ENCODE measurements around the gene TSPAN14. TPM values are rescaled to one million over a fixed set of nuclear protein-coding genes. Genes with fewer than 3 reads are reported as not detected.

The TSPAN14 gene
- polyA plus RNA-seq, 1 donor (not counting 4 experiments of a cell fraction or from before 2014, with no cell fraction given): 71.1 TPM

GRCh38 chr10:80460399-80461207 is 6.5 kb downstream of the TSPAN14 start:
- Histone ChIP-seq H3K4me1 (ENCODE audit: control insufficient read depth, extremely low read depth, insufficient read depth, low read length) (peaks cover 97% of the 10 kb centered on the region), H3K79me2 (ENCODE audit: control insufficient read depth, insufficient read depth, low read length) (peaks cover 98% of the 10 kb centered on the region), H3K9me3 (ENCODE audit: control insufficient read depth, low read depth, low read length) (no peaks in the 10 kb centered on the region), H3K4me3 (ENCODE audit: control insufficient read depth in 2 of 3, extremely low read depth in 1 of 3, insufficient read depth in 2 of 3, low read depth in 1 of 3, low read length in 3 of 3) (peak overlapping the region; percentile 34 to 59 (median 50)), H3K9ac (ENCODE audit: control insufficient read depth, extremely low read depth, insufficient read depth, low read length) (peak overlapping the region; percentile 72), H2AFZ (ENCODE audit: control insufficient read depth, low read length) (no peak overlapping the region), H3K9me1 (ENCODE audit: control insufficient read depth, extremely low read depth, insufficient read depth, low read length) (peaks cover 10% of the 10 kb centered on the region), H3K4me2 (ENCODE audit: control insufficient read depth, extremely low read depth, insufficient read depth, low read depth, low read length) (peak overlapping the region; percentile 83), H3K27me3 (ENCODE audit: control insufficient read depth, extremely low read depth, insufficient read depth, low read length) (no peaks in the 10 kb centered on the region), H3K27ac (ENCODE audit: control insufficient read depth, insufficient read depth, low read length) (peak overlapping the region; percentile 84), H4K20me1 (ENCODE audit: control insufficient read depth, extremely low read depth, insufficient read depth, low read length) (peaks cover 36% of the 10 kb centered on the region), H3K36me3 (ENCODE audit: control insufficient read depth in 2 of 2, extremely low read depth in 1 of 2, insufficient read depth in 2 of 2, low read length in 2 of 2) (peaks cover 8 to 15% of the 10 kb centered on the region in 2 experiments)
- dilution Hi-C loops (cut with MboI; ENCODE audit: extremely low pct_ligation_motif_present, low sequenced_read_pairs): no loop called here
- FAIRE-seq (peak; percentile 87), DNase-seq (ENCODE audit: low read depth, low spot score) (no peak)
- TF ChIP-seq EZH2 (IDR thresholded peaks at IDR 0.05; ENCODE audit: low read length) (no peak), CTCF (optimal IDR thresholded peaks at IDR 0.05 in 1 of 3, IDR thresholded peaks at IDR 0.05 in 1 of 3, conservative IDR thresholded peaks at IDR 0.05 in 1 of 3; ENCODE audit: extremely low read depth in 1 of 3, insufficient read depth in 2 of 3, low read length in 3 of 3) (peak in 1 of 3 experiments; percentile 37)

DNA sequence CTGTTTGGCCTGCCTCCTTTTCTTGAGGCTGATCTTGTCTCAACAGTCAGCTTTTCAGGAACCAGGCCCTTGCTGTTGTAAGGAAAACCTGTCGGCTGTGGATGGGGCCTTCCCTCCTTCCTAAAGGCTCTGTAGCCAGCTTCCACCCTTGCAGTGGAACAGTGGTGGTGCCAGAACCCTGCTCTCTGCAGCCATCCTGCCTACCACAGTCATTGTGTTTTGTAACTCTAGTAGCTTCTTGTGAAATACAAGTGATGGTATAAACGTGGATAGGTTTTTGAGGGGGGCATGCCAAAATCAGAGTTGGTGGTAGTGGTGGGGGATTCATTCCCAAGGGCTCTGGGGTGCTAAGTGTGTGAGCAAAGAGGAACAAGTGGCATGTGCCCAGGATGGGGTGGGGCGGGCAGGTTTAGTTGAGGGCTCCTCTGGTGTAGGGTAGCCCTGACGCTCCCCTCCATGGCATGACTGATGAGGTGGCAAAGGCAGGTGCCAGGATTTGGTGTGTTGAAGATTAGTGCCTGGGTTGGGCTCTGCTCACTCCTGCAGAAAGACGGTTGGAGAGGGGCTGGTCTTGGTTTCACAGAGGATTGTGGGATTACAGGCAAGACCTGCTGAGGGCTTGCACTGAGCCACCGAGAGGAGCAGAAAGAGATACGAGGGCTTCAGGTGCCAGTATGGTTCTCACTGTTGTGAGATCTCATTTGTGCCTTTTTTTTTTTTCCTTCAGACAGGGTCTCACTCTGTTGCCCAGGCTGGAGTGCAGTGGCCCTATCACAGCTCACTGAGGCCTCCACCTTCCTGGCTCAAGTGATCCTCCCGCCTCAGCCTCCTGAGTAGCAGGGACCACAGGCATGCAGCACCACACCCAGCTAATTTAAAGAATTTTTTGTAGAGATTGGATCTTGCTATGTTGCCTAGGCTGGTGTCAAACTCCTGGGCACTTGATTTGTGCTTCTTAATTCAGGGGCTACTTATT is 7.4 kb downstream of the TSPAN14 start:
- dilution Hi-C loops (cut with MboI; ENCODE audit: extremely low pct_ligation_motif_present, low sequenced_read_pairs): no loop called here
- Histone ChIP-seq H3K4me2 (ENCODE audit: control insufficient read depth, extremely low read depth, insufficient read depth, low read depth, low read length) (peak overlapping the region; percentile 83), H3K36me3 (ENCODE audit: control insufficient read depth in 2 of 2, extremely low read depth in 1 of 2, insufficient read depth in 2 of 2, low read length in 2 of 2) (peaks cover 8 to 15% of the 10 kb centered on the region in 2 experiments), H3K9me3 (ENCODE audit: control insufficient read depth, low read depth, low read length) (no peaks in the 10 kb centered on the region), H3K9ac (ENCODE audit: control insufficient read depth, extremely low read depth, insufficient read depth, low read length) (peak overlapping the region; percentile 72), H2AFZ (ENCODE audit: control insufficient read depth, low read length) (no peak overlapping the region), H3K79me2 (ENCODE audit: control insufficient read depth, insufficient read depth, low read length) (peaks cover 98% of the 10 kb centered on the region), H3K27ac (ENCODE audit: control insufficient read depth, insufficient read depth, low read length) (peak overlapping the region; percentile 84), H4K20me1 (ENCODE audit: control insufficient read depth, extremely low read depth, insufficient read depth, low read length) (peaks cover 39% of the 10 kb centered on the region), H3K27me3 (ENCODE audit: control insufficient read depth, extremely low read depth, insufficient read depth, low read length) (no peaks in the 10 kb centered on the region), H3K4me3 (ENCODE audit: control insufficient read depth in 2 of 3, extremely low read depth in 1 of 3, insufficient read depth in 2 of 3, low read depth in 1 of 3, low read length in 3 of 3) (peak overlapping the region; percentile 19 to 59 (median 50)), H3K9me1 (ENCODE audit: control insufficient read depth, extremely low read depth, insufficient read depth, low read length) (peaks cover 10% of the 10 kb centered on the region), H3K4me1 (ENCODE audit: control insufficient read depth, extremely low read depth, insufficient read depth, low read length) (peaks cover 99% of the 10 kb centered on the region)
- no peak for FAIRE-seq
- TF ChIP-seq CTCF (optimal IDR thresholded peaks at IDR 0.05 in 1 of 3, IDR thresholded peaks at IDR 0.05 in 1 of 3, conservative IDR thresholded peaks at IDR 0.05 in 1 of 3; ENCODE audit: extremely low read depth in 1 of 3, insufficient read depth in 2 of 3, low read length in 3 of 3) (no peak), EZH2 (IDR thresholded peaks at IDR 0.05; ENCODE audit: low read length) (no peak)
- DNase-seq (ENCODE audit: low read depth, low spot score): no peak
